NCI-H345 (cell line): ENCODE data around the gene ZNF385D.

ENCODE experiments used
- DNase-seq: peaks from one replicate; lab custom pipeline; 2025; lab: John Stamatoyannopoulos, UW

The ZNF385D gene

GRCh38 chr3:21747966-21748555, 2.9 kb downstream of the ZNF385D start:
- no peak for DNase-seq

GRCh38 chr3:21747376-21747775, 3.6 kb downstream of the ZNF385D start:
- DNase-seq, result no peak

- DNase-seq, result no peak
Observed at GRCh38 chr3:21745966-21746365, 5.0 kb downstream of the ZNF385D start.

- no peak for DNase-seq
Observed at GRCh38 chr3:21744793-21745192, 6.2 kb downstream of the ZNF385D start.

- DNase-seq, result no peak
Observed at GRCh38 chr3:21738935-21739702, 11.9 kb downstream of the ZNF385D start.

GRCh38 chr3:21738283-21738682, 12.7 kb downstream of the ZNF385D start:
- no peak for DNase-seq

GRCh38 chr3:21734746-21735145, 16.3 kb downstream of the ZNF385D start:
- no peak for DNase-seq

GRCh38 chr3:21729888-21730459, 21.0 kb downstream of the ZNF385D start:
- no peak for DNase-seq

GRCh38 chr3:21729331-21729730, 21.7 kb downstream of the ZNF385D start:
- no peak for DNase-seq

GRCh38 chr3:21722768-21723167, 28.2 kb downstream of the ZNF385D start:
- DNase-seq, result no peak

- DNase-seq, result no peak
Observed at GRCh38 chr3:21722301-21722700, 28.7 kb downstream of the ZNF385D start.

GRCh38 chr3:21718943-21719591, 31.9 kb downstream of the ZNF385D start:
- DNase-seq, result no peak

- DNase-seq, result no peak
Observed at GRCh38 chr3:21718161-21718765, 32.7 kb downstream of the ZNF385D start.

- no peak for DNase-seq
Observed at GRCh38 chr3:21715662-21716061, 35.3 kb downstream of the ZNF385D start.

GRCh38 chr3:21705769-21706168, 45.2 kb downstream of the ZNF385D start:
- no peak for DNase-seq

GRCh38 chr3:21704796-21705195, 46.2 kb downstream of the ZNF385D start:
- no peak for DNase-seq

- DNase-seq, result no peak
Observed at GRCh38 chr3:21703291-21703690, 47.7 kb downstream of the ZNF385D start.

- no peak for DNase-seq
Observed at GRCh38 chr3:21697707-21698106, 53.3 kb downstream of the ZNF385D start.

- no peak for DNase-seq
Observed at GRCh38 chr3:21694506-21694905, 56.5 kb downstream of the ZNF385D start.

- DNase-seq, result no peak
Observed at GRCh38 chr3:21691036-21691435, 60.0 kb downstream of the ZNF385D start.

GRCh38 chr3:21682206-21682605, 68.8 kb downstream of the ZNF385D start:
- DNase-seq, result no peak

GRCh38 chr3:21673393-21673792, 77.6 kb downstream of the ZNF385D start:
- DNase-seq, result no peak

GRCh38 chr3:21672303-21672702, 78.7 kb downstream of the ZNF385D start:
- DNase-seq, result no peak
